HG02938 (cell line): ENCODE results near the gene THAP7.

Source experiments
- ATAC-seq: cut with Tn5 transposase; IDR thresholded peaks from one replicate; pipeline ENCODE4 v1.9.1; 2021; ENCODE audit warnings: mild to moderate bottlenecking, moderate library complexity; ENCODE audit not compliant: unreplicated experiment

THAP7 gene

DNA sequence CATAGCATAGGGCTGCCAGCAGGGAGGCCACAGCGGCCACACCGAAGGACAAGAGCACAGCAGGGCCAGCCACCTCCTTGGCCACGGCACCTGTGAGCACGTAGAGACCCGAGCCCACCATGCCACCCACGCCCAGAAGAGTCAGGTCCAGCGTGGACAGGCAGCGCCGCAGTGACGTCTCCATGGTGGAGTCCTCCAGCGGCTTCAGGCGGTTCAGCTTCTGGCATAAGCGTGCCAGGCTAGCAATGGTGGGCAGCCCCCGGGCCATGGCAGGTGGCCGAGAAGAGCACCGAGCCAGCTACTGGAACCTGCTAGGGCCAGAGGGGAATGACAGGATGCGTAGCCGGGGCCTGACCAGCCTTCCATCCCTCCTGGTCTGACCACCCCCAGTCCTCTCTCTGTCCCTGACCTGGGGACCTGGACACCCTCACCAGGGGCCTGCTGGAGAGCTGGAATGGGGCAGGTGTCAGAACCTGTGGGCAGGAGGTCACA is 29.7 kb upstream of the THAP7 start:
- ATAC-seq, result no peak

- no peak for ATAC-seq
These were observed 29.0 kb upstream of the THAP7 start for GRCh38 chr22:21030621-21031544.

DNA sequence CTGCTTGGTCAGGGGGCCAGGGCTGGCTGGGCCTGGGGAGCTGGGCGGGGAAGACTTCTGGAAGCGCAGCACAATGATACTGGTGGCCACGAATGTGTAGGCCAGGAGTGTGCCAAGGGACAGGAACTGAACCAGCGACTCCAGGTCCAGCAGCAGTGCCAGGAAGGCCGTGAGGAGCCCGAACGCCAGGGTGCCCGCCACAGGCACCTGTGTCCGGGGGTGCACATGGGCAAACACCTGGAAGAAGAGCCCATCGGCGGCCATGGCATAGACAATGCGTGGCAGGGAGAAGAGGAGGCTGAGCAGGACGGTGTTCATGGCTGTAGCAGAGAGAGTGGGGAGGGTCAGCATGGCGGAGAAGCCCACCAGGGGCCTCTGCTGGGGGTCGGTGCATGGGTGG is 28.1 kb upstream of the THAP7 start:
- no peak for ATAC-seq

GRCh38 chr22:21029486-21030025 is 27.6 kb upstream of the THAP7 start:
- no peak for ATAC-seq

DNA sequence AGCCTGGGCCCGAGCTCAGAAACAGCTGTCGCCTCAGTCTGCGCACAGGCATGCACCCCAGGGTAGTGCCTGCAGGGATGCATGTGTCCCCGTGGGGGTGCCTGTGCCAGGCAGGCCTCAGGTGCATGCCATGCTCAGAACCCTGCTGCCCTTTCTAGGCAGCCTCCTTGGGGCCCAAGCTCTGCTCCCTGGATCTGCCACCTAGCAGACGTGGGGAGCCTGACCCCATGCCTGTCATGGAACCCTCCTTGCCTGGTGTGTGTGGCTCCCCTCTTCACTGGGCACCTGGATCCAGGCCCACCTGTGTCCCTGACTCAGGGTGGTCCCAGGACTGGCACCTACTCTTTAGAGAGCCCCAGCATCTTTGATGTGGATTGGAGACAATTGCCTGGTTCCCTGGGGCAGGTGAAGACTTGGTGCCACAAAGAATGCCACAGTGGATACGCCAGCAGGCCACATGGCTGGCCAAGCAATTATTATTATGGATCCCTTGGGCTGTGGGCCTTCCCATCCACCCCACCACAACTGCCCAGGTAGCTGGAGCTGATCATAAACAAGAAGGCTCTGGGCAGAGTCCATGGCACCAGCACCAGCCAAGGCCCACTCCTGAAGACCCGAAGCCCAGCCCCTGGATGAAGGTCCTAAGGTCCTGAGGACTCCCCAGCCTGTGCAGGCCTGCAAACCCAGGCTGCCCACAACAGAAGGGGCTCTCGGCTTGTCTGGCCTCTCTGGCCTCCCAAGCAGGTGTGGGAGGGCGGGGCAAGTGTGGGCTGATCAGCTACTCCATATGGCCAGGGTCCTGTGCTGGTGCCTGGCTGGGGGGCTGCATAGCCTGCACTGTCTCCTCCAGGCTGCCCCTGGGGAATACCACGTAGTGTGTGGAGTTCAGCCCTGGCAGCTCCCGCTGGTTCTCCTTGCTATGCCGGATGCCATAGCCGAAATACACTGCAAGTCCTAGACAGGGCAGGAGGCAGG is 26.6 kb upstream of the THAP7 start:
- no peak for ATAC-seq

DNA sequence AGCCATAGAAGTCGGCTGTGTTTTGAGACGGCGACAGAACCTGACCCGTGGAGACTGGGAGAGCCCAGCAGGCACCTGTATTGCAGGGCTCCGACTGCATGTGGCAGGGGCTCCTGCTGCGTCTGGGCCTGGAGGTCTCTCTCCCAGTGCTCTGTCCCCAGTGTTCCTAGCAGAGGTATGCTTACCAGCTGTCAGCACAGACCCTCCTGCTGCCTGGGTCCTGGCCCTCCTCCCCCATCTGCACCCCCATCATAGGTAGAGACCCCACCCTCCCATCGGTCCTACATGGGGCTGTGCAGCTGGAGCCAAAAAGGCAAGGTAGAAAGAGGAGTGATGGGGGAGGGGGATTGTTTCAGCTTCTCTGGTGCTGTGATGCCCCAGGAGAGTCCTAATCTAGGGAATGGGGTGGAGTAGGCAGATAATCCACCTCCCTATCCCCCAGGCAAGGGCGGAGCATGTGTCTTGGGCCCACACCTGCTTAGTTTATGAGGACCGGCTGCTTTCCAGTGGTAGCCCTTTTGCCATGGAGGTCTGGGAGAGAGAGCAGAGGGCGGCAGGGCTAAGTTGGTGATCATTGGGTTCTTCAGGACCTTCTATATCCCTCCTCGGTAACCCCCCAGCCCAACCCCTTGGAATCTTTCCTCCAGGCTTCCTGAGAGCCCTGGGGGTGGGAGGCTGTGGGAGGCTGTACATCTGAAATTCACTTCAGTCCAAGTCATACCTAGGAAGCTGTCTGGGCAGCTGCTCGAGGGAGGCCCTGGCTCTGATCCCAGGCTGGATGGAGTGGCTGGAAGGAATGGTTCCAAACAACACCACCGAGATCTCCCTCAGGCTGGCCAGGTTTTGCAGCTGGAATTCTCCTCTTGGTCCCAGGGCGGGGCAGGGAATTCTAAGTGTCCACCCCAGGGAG is 25.1 kb upstream of the THAP7 start:
- no peak for ATAC-seq

- no peak for ATAC-seq
These were observed 24.1 kb upstream of the THAP7 start for GRCh38 chr22:21025763-21026755.

DNA sequence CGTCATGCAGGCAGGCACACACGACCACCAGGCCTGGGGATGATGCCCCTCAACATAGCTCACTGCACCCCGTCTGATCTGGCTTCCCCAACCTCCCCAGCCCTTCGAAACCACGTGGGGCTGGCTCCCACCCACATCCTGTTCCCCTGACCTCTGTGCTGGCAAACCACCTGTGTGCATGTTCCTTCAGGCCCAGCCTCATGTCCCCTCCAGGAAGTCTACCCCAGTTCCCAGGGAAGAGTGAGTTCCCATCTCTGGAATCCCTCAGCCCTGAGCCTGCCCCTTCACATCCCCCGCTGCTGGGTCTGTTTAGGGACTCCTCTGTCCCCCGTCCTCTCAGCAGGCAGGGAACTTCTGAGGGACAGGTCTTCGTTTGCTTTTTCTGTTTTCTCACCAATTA is 23.3 kb upstream of the THAP7 start:
- no peak for ATAC-seq

GRCh38 chr22:21022955-21023614 is 21.2 kb upstream of the THAP7 start:
- ATAC-seq, result no peak

- no peak for ATAC-seq
These were observed 20.6 kb upstream of the THAP7 start for GRCh38 chr22:21022507-21022906.

- ATAC-seq, result no peak
These were observed 19.0 kb upstream of the THAP7 start for GRCh38 chr22:21020802-21021429.

DNA sequence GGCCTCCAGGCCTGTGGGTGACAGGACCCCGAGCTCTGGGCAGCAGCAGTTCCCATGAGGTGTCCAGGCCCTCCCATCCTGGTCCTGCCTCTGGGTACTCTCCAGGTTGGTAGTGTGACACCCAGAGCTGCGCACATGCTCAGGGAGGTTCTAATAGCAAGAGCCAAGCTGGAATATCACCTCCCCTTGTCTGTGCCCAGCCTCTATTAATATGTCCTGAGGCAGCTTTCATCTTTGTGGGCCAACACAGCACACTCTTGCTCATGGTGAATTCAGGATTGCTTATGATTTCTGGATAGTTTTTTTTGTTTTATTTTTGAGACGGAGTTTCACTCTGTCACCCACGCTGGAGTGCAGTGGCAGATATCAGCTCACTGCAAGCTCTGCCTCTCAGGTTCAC is 16.4 kb upstream of the THAP7 start:
- no peak for ATAC-seq

DNA sequence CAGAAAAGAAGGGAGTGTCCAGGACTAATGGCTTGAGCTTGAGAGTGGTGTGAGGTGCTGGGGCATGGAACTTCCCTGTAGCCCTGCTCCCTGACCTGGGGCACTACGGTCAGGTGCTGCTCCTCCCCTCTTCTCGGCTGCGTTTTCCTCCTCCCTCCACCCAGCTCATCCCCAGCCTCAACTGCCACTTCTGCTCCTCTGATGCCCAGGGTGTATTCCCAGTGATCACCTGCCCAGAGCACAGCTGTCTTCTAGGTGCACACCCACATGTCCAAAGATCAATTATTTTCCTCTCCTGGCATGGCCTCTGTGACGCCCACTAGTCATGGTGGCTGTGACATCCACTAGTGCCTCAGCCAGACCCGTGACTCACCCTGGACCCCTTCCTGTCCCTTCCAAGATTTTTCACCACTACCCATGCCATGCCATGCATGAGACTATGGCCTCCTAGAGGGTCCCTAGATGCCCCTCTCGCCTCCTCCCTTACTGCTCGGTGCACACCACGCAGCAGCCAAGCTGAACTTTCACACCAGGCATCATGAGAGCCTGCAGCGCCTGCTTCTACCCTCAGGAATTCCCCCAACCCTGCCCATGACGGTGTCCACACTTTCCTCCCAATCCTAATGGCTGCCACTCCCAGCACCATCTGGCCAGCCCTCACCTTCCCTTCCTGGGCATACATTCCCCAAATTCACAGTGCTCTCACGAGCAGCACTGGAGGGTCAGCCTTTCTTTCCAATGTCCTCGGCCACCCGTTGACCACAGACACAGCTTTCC is 14.9 kb upstream of the THAP7 start:
- no peak for ATAC-seq

GRCh38 chr22:21015466-21016006 is 13.6 kb upstream of the THAP7 start:
- ATAC-seq, result no peak

GRCh38 chr22:21014726-21015465 is 13.0 kb upstream of the THAP7 start, which contains the start of gene P2RX6:
P2RX6 (plus strand) TSS chr22:21015165; CDS start chr22:21015175, 10 bp downstream.
- ATAC-seq, result no peak

- ATAC-seq, result peak; percentile 68
These were observed 12.3 kb upstream of the THAP7 start for GRCh38 chr22:21014202-21014725.
